K562 (cell line): Measurements from ENCODE around the gene CNPY3. TPM values are rescaled to one million over a fixed set of nuclear protein-coding genes. Genes with fewer than 3 reads are reported as not detected.

ENCODE experiments used
- ARID2 ChIP-seq: fragments of 450-650 bp; IDR thresholded peaks from 2 replicates; pipeline ENCODE4 v1.6.1; 2017; ENCODE audit warnings: antibody characterized with exemption, mild to moderate bottlenecking
- CXXC5 ChIP-seq: fragments of 250-450 bp; sonication (Bioruptor Pico); IDR thresholded peaks from 2 replicates; pipeline ENCODE4 v1.8.0; 2022; ENCODE audit warnings: inconsistent platforms, mild to moderate bottlenecking, moderate library complexity
- KLF16 ChIP-seq: IDR thresholded peaks from 2 replicates; pipeline ENCODE4 v1.6.1; 2016; ENCODE audit warnings: antibody characterized with exemption
- LCOR ChIP-seq: sonication (generic); formaldehyde crosslinking; IDR thresholded peaks from 2 replicates; pipeline ENCODE4 v1.8.0; 2022; ENCODE audit warnings: mild to moderate bottlenecking, missing genetic modification reagents
- RAD21 ChIP-seq, 2 experiments: fragments of 250-450 bp in 1 of 2; fragments of 450-650 bp in 1 of 2; sonication (Bioruptor Pico) in 1 of 2; formaldehyde crosslinking in 1 of 2; IDR thresholded peaks in 1 of 2; conservative IDR thresholded peaks in 1 of 2; 2 replicates each; pipeline versions ENCODE4 v1.4.0 to v1.8.0; 2020 to 2022; ENCODE audit warnings: mild to moderate bottlenecking in 2 of 2, moderate library complexity in 1 of 2
- ZNF384 ChIP-seq: IDR thresholded peaks from 2 replicates; pipeline ENCODE4 v1.6.1; 2012; ENCODE audit warnings: low read depth, low read length, improper control_type of control experiment
- polyA plus RNA-seq, 8 experiments: library from polyadenylated mRNA; depleted of rRNA in 4 of 8; stranded (reverse) in 5 of 8; unstranded in 3 of 8; fragments of >200 nt; fragmentation: Nextera tagmentation in 2 of 8; fragmentation: Illumina TruSeq in 1 of 8; extraction: Ambion mirVana in 2 of 8; extraction: Trizol in 1 of 8; gene quantifications; 2 replicates each; pipeline versions ENCODE4 v1.2.1 to v1.2.3, GENCODE V29; 2011 to 2014; ENCODE audit warnings: inconsistent platforms in 1 of 8, missing spikeins in 1 of 8
- total RNA-seq, 7 experiments: library from RNA; depleted of rRNA in 6 of 7; stranded (reverse); fragments of >200 nt in 6 of 7; fragmentation: Illumina TruSeq in 2 of 7; extraction: Trizol in 2 of 7; gene quantifications; 2 replicates each; pipeline versions ENCODE4 v1.2.1 to v1.2.3, GENCODE V29; 2011 to 2021; ENCODE audit warnings: low replicate concordance in 1 of 7
- TF ChIP-seq, protein P1 (sequence below), 3 experiments: IDR thresholded peaks in 2 of 3; conservative IDR thresholded peaks in 1 of 3; 2 replicates each; pipeline ENCODE4 v1.5.1; 2011 to 2012; ENCODE audit warnings: low read length in 3 of 3, mild to moderate bottlenecking in 3 of 3, control low read depth in 2 of 3, improper control_type of control experiment in 1 of 3, inconsistent platforms in 1 of 3, low read depth in 1 of 3, mixed read lengths in 1 of 3, moderate library complexity in 1 of 3; ENCODE audit not compliant: insufficient read depth in 2 of 3
- TF ChIP-seq, protein P2 (sequence below), 2 experiments: fragments of 450-650 bp in 1 of 2; sonication (generic) in 1 of 2; formaldehyde crosslinking in 1 of 2; IDR thresholded peaks; 2 replicates each; pipeline versions ENCODE4 v1.7.1 to v1.9.0; 2016 to 2022; ENCODE audit warnings: inconsistent platforms in 1 of 2, mild to moderate bottlenecking in 1 of 2, missing genetic modification reagents in 1 of 2
- TF ChIP-seq, protein P3 (sequence below): fragments of 450-650 bp; IDR thresholded peaks from 2 replicates; pipeline ENCODE4 v1.7.1; 2018; ENCODE audit warnings: mild to moderate bottlenecking, low read depth; ENCODE audit not compliant: partially characterized antibody

The CNPY3 gene
- total and polyA plus RNA-seq, 9 of the 15 experiments (the other 6 are each of a cell fraction or from before 2014, with no cell fraction given) = 2.4 to 37.4 (median 21.2) TPM

DNA sequence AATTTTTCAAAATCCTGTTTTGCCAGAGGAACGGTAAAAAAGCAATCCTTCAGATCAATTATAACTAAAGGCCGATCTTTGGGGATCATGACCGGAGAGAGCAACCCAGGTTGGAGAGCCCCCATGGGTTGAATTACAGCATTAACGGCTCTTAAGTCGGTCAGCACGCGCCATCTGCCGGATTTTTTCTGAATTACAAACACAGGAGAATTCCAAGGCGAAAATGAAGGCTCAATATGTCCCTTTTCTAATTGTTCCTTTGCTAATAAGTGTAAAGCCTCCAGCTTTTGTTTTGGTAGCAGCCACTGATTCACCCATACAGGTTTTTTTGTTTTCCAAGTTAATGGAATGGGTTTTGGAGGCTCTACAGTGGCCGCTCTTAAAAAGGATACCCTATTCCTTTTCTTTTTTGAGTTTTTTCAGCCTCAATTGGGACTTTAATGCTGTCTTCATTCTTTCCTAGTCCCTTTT lies 30.4 kb upstream of the CNPY3 start (continued):
- TF ChIP-seq, protein P1, sequence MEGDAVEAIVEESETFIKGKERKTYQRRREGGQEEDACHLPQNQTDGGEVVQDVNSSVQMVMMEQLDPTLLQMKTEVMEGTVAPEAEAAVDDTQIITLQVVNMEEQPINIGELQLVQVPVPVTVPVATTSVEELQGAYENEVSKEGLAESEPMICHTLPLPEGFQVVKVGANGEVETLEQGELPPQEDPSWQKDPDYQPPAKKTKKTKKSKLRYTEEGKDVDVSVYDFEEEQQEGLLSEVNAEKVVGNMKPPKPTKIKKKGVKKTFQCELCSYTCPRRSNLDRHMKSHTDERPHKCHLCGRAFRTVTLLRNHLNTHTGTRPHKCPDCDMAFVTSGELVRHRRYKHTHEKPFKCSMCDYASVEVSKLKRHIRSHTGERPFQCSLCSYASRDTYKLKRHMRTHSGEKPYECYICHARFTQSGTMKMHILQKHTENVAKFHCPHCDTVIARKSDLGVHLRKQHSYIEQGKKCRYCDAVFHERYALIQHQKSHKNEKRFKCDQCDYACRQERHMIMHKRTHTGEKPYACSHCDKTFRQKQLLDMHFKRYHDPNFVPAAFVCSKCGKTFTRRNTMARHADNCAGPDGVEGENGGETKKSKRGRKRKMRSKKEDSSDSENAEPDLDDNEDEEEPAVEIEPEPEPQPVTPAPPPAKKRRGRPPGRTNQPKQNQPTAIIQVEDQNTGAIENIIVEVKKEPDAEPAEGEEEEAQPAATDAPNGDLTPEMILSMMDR (IDR thresholded peaks at IDR 0.05 in 2 of 3, conservative IDR thresholded peaks at IDR 0.05 in 1 of 3; ENCODE audit: insufficient read depth in 2 of 3, low read depth in 1 of 3, low read length in 3 of 3) = peak; percentile 79 to 92 (median 88)
- TF ChIP-seq CXXC5 (CRISPR knock-in tag) (peak; percentile 35; the same call in 1 of the 2 replicates), KLF16 (0 out of 2 replicates have a peak, but pooled peaks have one; percentile 33), ZNF384 (peak; percentile 17; the same call in 1 of the 2 replicates), LCOR (CRISPR knock-in tag) (0 out of 2 replicates have a peak, but pooled peaks have one; percentile 43), ARID2 (no peak), RAD21 (CRISPR knock-in tag; conservative IDR thresholded peaks at IDR 0.05 in 1 of 2, IDR thresholded peaks at IDR 0.05 in 1 of 2) (peak; percentile 75 to 78)
- TF ChIP-seq, protein P2, sequence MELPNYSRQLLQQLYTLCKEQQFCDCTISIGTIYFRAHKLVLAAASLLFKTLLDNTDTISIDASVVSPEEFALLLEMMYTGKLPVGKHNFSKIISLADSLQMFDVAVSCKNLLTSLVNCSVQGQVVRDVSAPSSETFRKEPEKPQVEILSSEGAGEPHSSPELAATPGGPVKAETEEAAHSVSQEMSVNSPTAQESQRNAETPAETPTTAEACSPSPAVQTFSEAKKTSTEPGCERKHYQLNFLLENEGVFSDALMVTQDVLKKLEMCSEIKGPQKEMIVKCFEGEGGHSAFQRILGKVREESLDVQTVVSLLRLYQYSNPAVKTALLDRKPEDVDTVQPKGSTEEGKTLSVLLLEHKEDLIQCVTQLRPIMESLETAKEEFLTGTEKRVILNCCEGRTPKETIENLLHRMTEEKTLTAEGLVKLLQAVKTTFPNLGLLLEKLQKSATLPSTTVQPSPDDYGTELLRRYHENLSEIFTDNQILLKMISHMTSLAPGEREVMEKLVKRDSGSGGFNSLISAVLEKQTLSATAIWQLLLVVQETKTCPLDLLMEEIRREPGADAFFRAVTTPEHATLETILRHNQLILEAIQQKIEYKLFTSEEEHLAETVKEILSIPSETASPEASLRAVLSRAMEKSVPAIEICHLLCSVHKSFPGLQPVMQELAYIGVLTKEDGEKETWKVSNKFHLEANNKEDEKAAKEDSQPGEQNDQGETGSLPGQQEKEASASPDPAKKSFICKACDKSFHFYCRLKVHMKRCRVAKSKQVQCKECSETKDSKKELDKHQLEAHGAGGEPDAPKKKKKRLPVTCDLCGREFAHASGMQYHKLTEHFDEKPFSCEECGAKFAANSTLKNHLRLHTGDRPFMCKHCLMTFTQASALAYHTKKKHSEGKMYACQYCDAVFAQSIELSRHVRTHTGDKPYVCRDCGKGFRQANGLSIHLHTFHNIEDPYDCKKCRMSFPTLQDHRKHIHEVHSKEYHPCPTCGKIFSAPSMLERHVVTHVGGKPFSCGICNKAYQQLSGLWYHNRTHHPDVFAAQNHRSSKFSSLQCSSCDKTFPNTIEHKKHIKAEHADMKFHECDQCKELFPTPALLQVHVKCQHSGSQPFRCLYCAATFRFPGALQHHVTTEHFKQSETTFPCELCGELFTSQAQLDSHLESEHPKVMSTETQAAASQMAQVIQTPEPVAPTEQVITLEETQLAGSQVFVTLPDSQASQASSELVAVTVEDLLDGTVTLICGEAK (IDR thresholded peaks at IDR 0.05) = no peak
- TF ChIP-seq, protein P2 (CRISPR knock-in tag; IDR thresholded peaks at IDR 0.05) = no peak
- TF ChIP-seq, protein P3, sequence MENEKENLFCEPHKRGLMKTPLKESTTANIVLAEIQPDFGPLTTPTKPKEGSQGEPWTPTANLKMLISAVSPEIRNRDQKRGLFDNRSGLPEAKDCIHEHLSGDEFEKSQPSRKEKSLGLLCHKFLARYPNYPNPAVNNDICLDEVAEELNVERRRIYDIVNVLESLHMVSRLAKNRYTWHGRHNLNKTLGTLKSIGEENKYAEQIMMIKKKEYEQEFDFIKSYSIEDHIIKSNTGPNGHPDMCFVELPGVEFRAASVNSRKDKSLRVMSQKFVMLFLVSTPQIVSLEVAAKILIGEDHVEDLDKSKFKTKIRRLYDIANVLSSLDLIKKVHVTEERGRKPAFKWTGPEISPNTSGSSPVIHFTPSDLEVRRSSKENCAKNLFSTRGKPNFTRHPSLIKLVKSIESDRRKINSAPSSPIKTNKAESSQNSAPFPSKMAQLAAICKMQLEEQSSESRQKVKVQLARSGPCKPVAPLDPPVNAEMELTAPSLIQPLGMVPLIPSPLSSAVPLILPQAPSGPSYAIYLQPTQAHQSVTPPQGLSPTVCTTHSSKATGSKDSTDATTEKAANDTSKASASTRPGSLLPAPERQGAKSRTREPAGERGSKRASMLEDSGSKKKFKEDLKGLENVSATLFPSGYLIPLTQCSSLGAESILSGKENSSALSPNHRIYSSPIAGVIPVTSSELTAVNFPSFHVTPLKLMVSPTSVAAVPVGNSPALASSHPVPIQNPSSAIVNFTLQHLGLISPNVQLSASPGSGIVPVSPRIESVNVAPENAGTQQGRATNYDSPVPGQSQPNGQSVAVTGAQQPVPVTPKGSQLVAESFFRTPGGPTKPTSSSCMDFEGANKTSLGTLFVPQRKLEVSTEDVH = no peak
